NCI-H128 (cell line): ENCODE results near the gene MLPH.
"Not testable (repeated sequence)": the region's sequence is repeated elsewhere in the genome, so short reads cannot be mapped to it uniquely, and the experiment has no call there.

Source experiments
- DNase-seq: peaks from one replicate; lab custom pipeline; 2025; ENCODE audit not compliant: unreplicated experiment; lab: John Stamatoyannopoulos, UW

Gene MLPH

GRCh38 chr2:237456200-237456843, 30.7 kb upstream of the MLPH start:
- no peak for DNase-seq

DNA sequence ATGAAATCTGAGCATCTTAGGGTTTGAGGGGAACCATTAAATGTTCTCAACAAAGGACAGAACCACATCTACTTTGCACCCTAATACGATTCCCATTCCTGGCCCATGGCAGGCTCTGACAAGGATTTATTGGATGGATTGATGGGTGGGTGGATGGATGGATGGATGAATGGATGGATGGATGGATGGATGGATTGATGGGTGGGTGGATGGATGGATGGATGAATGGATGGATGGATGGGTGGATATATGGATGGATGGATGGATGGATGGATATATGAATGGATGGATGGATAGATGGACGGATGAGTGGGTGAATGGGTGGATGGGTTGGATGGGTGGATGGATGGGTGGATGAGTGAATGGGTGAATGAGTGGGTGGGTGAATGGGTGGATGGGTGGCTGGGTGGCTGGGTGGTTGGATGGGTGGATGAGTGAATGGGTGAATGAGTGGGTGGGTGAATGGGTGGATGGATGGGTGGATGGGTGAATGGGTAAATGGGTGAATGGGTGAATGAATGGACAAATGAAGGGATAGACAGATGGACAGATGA, 29.6 kb upstream of the MLPH start:
- no peak for DNase-seq

DNA sequence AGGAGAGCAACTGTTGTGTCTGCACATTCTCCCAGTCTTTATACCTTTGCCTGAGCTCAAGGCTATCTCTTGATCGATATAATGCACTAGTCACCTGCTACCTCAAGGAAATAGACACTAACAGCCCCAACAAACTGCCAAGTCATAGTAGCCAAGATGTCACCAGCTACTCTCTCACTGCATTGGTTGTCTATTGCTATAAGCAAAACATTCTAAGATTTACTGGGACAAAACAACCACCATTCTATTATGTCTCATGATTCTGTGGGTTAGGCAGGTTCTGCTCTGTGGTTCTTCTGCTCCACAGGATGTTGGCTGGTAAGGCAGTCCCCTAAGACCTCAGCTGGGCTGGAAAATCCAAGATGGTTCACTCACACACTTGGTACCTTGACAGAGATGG, 28.5 kb upstream of the MLPH start:
- no peak for DNase-seq

- DNase-seq: no peak
Measured at GRCh38 chr2:237459226-237459625, 27.8 kb upstream of the MLPH start.

DNA sequence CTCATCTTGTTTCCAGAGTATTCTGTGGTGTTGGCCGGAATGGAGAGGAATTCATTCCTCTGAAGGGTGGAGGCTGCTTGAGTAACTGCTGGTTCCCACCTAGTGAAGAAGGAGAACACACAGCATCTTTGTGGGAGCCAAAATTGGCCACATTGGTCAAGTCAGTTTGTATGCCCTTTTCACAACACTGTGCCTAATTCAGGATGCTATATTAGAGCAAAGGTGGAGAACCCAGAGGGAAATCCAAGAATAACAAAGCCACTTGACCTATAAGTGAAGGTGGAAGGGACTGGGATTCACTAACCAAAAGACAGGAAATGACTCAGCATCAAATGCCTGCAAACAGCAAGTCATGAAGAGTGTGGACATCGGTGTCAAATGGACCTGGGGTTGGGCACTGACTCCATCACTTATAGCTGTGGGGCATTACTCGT, 27.3 kb upstream of the MLPH start:
- no peak for DNase-seq

- DNase-seq: no peak
Measured at GRCh38 chr2:237464757-237465391, 22.2 kb upstream of the MLPH start.

DNA sequence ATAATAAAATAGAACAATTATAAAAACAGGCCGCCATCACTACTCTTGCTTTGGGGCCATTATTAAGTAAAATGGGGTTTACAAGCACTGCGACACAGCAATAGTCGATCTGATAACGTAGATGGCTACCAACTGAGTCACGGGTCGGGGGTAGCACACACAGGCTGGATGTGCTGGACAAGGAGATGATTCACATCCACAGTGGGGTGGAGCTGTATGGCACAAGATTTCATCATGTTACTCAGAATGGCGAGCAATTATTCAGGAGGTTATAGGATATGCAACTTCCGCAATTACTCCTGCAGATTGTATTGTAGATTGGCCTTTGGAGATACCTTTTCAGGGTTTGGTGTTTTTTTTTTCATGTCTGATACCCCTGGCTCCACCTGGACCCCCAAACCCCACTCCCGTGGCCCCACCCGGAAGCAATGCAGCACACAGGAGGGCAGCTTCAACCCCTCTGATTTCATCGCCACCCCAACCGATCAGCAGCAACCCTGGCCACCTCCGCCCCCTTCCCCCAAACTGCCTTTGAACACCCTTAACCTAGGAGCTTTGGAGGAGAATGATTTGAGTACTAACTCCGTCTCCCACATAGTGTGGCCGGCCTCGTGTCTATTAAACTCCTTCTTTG, 21.4 kb upstream of the MLPH start:
- no peak for DNase-seq

DNA sequence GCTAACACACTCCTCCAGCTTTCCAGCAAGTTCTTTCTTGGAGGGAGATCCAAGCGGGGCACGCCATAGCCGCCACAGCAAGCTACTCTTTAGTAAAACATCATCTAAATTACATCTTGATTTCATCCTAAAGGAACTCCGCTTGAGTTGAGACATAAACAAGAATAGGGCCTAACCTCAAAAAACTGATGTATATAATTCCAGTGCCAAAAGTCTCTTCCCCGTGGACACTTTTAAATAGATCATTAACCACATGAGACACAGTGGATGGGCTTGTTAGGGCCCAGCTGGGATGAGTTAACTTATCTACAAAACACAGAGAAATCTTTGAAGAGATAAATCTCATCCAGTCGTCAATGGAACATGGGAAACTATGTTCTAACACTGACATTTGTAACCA, 20.8 kb upstream of the MLPH start:
- no peak for DNase-seq

- DNase-seq: no peak
Measured at GRCh38 chr2:237467447-237468179, 19.4 kb upstream of the MLPH start.

DNA sequence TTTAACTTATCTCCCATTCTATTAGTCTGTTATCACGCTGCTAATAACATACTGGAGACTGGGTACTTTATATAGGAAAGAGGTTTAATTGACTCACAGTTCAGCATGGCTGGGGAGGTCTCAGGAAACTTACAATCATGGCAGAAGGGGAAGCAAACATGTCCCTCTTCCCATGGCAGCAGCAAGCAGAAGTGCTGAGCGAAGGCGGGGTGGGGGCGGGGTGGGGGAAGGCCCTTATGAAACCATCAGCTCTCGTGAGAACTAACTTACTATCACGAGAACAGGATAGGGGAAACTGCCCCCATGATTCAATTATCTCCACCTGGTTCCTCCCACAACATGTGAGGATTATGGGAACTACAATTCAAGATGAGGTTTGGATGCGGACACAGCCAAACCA, 17.6 kb upstream of the MLPH start:
- DNase-seq: not testable (repeated sequence)

- no peak for DNase-seq
Measured at GRCh38 chr2:237469849-237470248, 17.2 kb upstream of the MLPH start.

- no peak for DNase-seq
Measured at GRCh38 chr2:237470914-237471313, 16.1 kb upstream of the MLPH start.

DNA sequence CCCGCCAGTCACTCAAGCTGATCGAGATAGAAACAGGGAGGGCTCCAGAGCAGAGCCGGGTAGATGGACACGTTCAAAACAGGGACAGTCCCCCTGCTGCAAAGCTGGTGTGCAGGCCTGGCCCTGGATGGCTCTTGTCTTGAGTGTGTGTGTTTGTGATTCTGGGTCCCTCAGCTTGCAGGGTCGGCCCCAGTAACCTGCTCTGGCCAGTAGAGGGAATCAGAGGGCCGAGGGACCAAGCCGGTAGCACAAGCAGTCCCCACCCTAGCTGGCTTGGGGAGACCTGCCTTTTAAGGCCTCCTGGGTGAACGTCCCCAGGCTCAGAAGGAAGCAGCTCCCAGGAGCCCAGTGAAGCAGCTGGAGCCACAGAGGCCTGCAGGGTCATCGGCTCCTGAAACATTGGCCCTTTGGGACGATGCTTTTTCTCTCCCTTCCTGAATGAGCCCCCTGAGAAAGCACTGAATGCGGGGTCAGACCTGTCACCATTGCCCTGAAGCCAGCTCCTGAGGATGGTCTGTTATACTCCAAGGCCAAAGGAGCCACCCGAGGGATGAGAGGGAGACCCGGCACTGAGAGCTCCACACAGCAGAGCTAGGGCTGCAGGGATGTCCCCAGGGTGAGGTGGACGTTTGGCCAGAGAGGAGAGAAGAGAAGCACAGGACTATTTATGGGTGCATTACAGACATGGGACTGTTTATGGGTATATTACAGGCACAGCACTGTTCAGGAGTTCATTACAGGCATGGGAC, 15.4 kb upstream of the MLPH start:
- DNase-seq: no peak

DNA sequence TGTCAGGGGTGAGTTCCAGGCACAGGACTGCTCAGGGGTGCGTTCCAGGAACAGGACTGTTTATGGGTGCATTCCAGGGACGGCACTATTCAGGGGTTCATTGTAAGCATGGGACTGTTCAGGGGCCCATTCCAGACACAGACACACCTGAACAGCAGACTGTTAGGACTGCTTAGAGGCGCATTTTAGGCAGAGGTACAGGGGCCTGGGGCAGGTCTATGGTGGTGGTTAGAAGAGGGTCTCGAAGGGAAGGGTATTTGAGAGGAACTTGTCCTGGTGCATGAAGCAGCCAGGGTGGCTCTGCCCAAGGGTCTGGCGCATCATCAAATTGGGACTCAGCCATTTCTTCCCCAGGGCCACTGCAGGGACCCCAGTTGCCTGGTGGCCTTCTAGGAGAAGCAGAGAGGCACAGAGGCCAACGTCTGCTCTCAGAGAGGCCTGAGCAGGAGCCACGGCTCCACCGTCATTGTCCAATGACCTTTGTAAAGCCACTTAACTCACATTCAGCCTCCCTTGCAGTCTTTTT, 14.8 kb upstream of the MLPH start:
- no peak for DNase-seq

- DNase-seq: no peak
Measured at GRCh38 chr2:237472909-237473877, 13.9 kb upstream of the MLPH start.

GRCh38 chr2:237473878-237474441, 13.1 kb upstream of the MLPH start:
- DNase-seq: no peak

GRCh38 chr2:237474442-237474911, 12.6 kb upstream of the MLPH start:
- DNase-seq: no peak

DNA sequence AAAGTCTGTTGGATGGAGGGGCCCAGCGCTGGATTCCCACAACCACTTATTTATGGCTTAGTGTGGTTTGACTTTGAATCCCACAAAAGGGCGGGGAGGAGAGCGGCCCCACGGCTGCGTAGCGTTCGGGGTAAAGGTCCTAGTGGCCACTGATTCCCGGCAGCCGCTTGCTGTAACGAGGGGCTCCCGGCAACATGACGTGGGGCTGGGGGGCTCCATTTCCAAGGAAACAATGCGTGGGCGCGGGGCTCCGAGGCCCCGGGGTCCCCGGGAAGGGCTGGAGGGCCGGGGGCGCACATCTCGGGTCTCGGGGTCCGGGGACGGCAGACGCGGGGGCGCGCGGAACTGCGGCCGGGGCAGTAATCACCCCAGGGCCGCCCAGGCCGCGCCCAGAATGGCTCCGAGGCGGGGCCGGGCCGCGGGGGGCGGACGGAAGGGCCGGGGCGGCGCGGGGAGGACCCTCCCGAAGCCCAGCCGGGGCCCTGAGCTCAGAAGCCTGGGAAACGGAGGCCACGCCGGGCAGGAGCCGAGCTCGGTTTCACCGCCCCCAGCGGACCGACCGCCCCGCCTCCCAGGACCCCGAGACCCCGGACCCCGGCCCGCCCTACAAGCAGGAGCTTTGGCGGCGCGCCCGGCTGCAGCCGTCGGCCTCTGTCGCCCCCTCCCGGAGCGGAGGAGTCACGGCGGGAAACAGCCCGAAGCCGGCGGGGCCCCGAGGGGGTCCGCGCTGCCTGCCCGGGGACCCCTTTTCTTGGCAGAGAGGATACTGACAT, 11.9 kb upstream of the MLPH start:
- DNase-seq: peak; percentile 23
